Measurements from ENCODE around the gene ATP6V0A1. TPM values are rescaled to one million over a fixed set of nuclear protein-coding genes. Genes with fewer than 3 reads are reported as not detected.

The ATP6V0A1 gene
- total and polyA plus RNA-seq, 2 donors (not counting 3 experiments of a cell fraction or from before 2014, with no cell fraction given) = 37.3 to 49.2 TPM

- no peaks in the 10 kb centered on the region for H3K27me3 ChIP-seq (ENCODE audit: control insufficient read depth in 2 of 2, insufficient read depth in 2 of 2, low read length in 2 of 2)
- dilution Hi-C loops (cut with MboI; ENCODE audit: extremely low pct_ligation_motif_present, low sequenced_read_pairs) = no loop called here
Measured at GRCh38 chr17:42441371-42442195, 17.1 kb upstream of the ATP6V0A1 start.

More at GRCh38 chr17:42441371-42442195, 17.1 kb upstream of the ATP6V0A1 start:
- no peaks in the 10 kb centered on the region for H4K20me1 ChIP-seq (replicated peaks; ENCODE audit: control insufficient read depth, extremely low read depth, insufficient read depth, low read length)
- BruUV-seq (replicated peaks) = no TSS peak
- FAIRE-seq (no peak), DNase-seq (ENCODE audit: low read depth, low spot score) (no peak)
- no peaks in the 10 kb centered on the region for H3K36me3 ChIP-seq (ENCODE audit: control insufficient read depth in 2 of 2, extremely low read depth in 1 of 2, insufficient read depth in 2 of 2, low read length in 2 of 2)
- no peak overlapping the region for H3K4me3 ChIP-seq (replicated peaks in 1 of 3; ENCODE audit: insufficient read depth in 1 of 3, low read depth in 1 of 3, low read length in 3 of 3)
- no peaks in the 10 kb centered on the region for H3K79me2 ChIP-seq (ENCODE audit: control insufficient read depth, insufficient read depth, low read length)
- TF ChIP-seq GATA2 (IDR thresholded peaks at IDR 0.05; ENCODE audit: insufficient read depth, insufficient read length, low read depth, low read length) = no peak
- TF ChIP-seq MYC (IDR thresholded peaks at IDR 0.05; ENCODE audit: low read depth, low read length) = no peak
- no peak for TF ChIP-seq POLR2AphosphoS5 (IDR thresholded peaks at IDR 0.05; ENCODE audit: insufficient read depth, low read depth, low read length)
- TF ChIP-seq, protein P1, sequence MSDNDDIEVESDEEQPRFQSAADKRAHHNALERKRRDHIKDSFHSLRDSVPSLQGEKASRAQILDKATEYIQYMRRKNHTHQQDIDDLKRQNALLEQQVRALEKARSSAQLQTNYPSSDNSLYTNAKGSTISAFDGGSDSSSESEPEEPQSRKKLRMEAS (IDR thresholded peaks at IDR 0.05; ENCODE audit: insufficient read depth, insufficient read length) = no peak
- TF ChIP-seq CTCF (IDR thresholded peaks at IDR 0.05; ENCODE audit: extremely low read depth in 1 of 2, insufficient read depth in 1 of 2, low read depth in 1 of 2, low read length in 2 of 2) = no peak
- no peak for TF ChIP-seq JUN (IDR thresholded peaks at IDR 0.05; ENCODE audit: borderline replicate concordance, insufficient read depth, insufficient read length, low read depth)
- no peak for TF ChIP-seq EZH2 (IDR thresholded peaks at IDR 0.05; ENCODE audit: borderline replicate concordance, low read depth, low read length, severe bottlenecking)
- TF ChIP-seq POLR2A (IDR thresholded peaks at IDR 0.05; ENCODE audit: low read depth, low read length) = no peak
- no peak for TF ChIP-seq FOS (IDR thresholded peaks at IDR 0.05; ENCODE audit: borderline replicate concordance, insufficient read depth, low read length)
- H3K4me1 ChIP-seq (ENCODE audit: control insufficient read depth, extremely low read depth, insufficient read depth, low read length) = peaks cover 2% of the 10 kb centered on the region
- no peak overlapping the region for H3K9ac ChIP-seq (replicated peaks; ENCODE audit: extremely low read depth, insufficient read depth, low read length)
- CTCF ChIA-PET = interaction anchor here (0.5 to 2.2 kb wide), 13 partner anchors 8 to 509 kb away, joined by 3 to 9 read pairs (median 4); partner anchors contain the start of gene CAVIN1
- no peak overlapping the region for H3K4me2 ChIP-seq (ENCODE audit: insufficient read depth, low read length)
- intact Hi-C loops (cut with micrococcal nuclease) = loop anchor here (2.0 kb wide), 1 partner anchor 17 kb away; the partner anchor contains the start of gene ATP6V0A1
- no peak overlapping the region for H2AFZ ChIP-seq (ENCODE audit: low read depth, low read length)
- no peaks in the 10 kb centered on the region for H3K9me3 ChIP-seq (replicated peaks; ENCODE audit: control insufficient read depth, insufficient read depth, low read length)
- no peak overlapping the region for H3K27ac ChIP-seq (ENCODE audit: insufficient read depth, low read depth, low read length)
- H3K9me1 ChIP-seq (replicated peaks; ENCODE audit: control insufficient read depth, extremely low read depth, insufficient read depth, low read length) = no peaks in the 10 kb centered on the region
- POLR2A ChIA-PET = interaction anchor here (0.6 to 1.5 kb wide), 4 partner anchors 12 to 194 kb away, joined by 3 to 11 read pairs (median 5); partner anchors contain the start of gene CAVIN1

Data from endothelial cell of umbilical vein (primary cell).